GM18526 (cell line): ENCODE data around the gene SIL1.

Source experiments
- POLR2A ChIP-seq: IDR thresholded peaks from 3 replicates; pipeline ENCODE4 v1.6.1; 2011; ENCODE audit not compliant: insufficient read length; ENCODE audit errors: extremely low read depth

SIL1 gene

GRCh38 chr5:138972836-138973235 is 225.3 kb downstream of the SIL1 start:
- no peak for TF ChIP-seq POLR2A

DNA sequence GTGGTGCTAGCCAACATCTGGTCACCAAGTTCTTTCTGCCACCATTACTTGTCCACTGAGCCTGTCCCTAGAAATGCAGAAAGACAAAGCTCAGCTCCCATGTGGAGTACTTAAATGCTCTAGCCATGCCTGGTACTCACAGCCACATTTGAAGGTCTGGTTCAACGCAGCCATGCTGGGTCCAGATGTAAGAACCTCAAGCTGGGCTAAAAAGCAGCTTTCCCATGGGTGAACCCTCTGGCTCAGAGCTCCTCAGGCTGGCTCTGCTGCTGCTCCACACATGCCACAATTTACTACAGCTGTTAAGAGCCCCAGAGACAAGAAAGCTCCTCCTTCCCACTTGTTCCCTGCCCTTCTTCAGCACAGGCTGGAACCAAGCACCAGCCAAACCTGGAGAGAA is 225.9 kb downstream of the SIL1 start:
- TF ChIP-seq POLR2A = no peak

DNA sequence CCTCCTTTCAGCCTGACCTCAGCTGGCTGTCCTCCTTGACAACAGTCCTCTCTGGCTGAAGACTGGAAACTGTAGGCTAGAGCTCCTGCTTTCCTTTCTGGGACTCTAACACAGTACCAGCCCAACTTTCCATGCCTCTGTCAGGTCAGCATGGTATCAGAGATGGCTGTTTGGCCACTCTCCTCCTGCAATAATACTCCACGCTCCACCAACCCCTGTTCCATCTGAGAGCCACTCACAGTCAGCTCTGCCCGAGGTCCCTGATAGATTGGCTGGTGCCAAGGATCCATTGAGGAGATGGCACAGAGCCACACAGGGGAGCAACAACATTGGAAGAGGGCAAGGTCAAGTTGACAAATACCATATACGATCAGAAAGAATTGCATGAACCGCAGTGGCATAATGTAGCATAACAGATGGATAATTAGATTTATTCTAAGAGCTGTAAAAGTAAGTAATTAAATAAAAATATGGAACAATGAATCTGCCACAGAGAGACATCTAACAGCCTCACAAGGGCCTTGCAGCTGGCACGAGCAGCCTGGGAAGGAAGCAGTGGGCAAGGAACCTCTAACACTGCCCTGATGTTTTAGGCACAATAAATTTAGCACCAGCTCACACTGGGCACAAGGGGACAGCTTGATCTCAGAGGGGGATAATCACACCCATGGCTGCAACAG is 228.7 kb downstream of the SIL1 start:
- TF ChIP-seq POLR2A = no peak

GRCh38 chr5:138968601-138969000 is 229.6 kb downstream of the SIL1 start:
- TF ChIP-seq POLR2A = no peak

- TF ChIP-seq POLR2A = no peak
These were observed 230.2 kb downstream of the SIL1 start for GRCh38 chr5:138967791-138968448.

DNA sequence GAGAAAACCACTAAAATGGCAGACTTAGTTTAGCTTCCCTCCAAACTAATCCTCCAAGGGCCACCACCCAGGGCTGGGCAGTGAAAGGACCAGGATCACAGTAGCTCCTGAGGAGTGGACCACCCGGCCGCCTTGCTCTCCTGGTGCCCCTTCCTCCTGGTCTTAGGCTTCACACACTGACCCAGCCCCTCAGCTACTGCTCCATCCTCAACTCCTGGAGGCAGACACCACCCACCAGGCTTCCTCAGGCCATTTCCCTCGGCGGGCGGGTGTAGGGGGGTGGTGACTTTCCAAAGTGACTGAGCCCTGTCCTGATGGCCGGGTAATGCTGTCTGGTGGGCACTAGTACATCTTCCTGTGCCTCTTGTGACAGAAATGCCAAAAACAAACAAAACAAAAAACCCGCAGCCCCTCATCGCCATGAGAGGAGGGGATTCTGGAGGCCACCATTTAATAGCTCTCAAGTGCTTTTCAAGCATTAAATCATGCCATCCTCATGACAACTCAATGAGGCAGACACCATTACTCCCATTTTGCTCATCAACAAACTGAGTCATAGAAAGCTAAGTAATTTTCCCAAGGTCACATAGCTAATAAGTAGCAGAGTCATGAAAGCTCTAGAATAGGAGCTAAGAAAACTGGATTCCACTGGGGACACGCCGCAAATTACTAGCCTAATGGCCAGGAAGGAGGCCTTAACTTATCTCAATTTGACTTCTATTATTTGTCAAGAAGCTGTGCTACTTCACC is 231.8 kb downstream of the SIL1 start:
- TF ChIP-seq POLR2A = no peak

DNA sequence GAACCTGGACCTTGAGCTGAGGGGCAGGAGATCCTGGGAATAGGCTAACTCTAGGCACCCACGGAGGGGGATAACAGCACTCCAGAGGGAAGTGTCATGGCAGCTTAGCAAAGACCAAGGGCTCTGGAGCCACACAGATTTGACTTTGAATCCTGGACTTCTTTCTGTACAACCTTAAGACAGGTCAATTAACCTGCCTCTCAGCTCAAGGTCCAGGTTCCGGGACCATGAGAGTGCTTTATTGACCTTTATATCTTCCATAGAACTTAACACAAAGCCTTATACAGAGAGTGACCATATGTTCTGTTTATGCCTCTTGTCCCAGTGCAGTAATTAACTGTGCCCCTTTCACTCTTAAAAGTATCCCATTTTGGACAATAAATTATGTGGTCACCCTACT is 232.5 kb downstream of the SIL1 start:
- no peak for TF ChIP-seq POLR2A

- no peak for TF ChIP-seq POLR2A
These were observed 233.4 kb downstream of the SIL1 start for GRCh38 chr5:138964647-138965201.

- TF ChIP-seq POLR2A = no peak
These were observed 234.3 kb downstream of the SIL1 start for GRCh38 chr5:138963763-138964371.

DNA sequence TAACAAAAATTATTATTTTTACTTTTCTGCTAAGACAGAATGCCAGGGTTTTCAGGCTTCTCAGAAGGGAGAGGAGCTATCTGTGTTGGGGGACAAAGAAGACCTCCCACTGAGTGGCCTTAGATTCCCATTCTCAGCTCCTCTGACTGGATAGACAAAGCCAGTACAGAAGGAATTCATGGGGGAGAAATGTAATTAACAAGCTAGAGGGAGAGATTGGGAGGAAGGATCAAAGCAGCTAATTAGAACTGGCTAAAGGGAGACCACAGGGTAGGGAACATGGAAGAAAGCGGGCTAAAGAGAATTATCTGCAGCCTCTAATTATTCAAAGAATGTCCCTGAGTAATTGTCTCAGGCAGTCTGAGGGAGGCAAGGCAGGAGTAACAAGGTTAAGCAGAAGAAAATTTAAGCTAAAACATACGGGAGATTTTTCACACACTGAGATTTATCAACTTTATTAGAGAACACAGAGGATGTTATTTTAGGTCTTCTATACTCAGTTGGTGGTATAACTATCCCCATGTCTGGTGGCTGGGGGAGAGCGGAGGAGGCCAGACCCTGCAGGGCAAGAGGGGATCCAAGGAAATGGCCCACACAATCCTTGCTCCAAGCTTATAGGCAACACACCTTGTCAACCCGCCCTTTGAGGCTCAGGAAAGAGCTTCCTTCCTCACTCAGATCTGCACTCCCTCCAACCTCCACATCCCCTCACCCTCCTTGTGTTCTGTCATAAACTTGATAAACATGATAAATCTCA is 235.4 kb downstream of the SIL1 start:
- no peak for TF ChIP-seq POLR2A

- TF ChIP-seq POLR2A = no peak
These were observed 236.4 kb downstream of the SIL1 start for GRCh38 chr5:138961729-138962128.

DNA sequence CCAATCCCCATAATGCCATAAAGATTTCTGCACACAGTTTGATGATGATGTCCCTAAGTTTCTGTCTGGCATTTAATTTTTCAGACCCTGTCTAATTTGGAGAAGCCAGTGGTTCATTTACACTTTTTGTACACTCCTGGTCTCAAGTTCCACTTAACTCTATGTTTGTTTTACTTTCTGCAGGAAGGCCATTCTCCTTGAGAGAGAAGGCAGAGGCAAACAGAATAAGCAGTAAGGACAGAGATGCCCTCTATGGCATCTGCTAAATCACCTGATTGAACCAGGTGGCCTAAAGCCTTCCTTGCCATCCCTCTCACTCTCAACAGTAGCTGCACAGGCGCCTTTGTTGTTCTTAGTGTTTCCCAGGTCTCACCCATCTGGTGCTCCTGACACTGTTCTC is 236.9 kb downstream of the SIL1 start:
- no peak for TF ChIP-seq POLR2A

DNA sequence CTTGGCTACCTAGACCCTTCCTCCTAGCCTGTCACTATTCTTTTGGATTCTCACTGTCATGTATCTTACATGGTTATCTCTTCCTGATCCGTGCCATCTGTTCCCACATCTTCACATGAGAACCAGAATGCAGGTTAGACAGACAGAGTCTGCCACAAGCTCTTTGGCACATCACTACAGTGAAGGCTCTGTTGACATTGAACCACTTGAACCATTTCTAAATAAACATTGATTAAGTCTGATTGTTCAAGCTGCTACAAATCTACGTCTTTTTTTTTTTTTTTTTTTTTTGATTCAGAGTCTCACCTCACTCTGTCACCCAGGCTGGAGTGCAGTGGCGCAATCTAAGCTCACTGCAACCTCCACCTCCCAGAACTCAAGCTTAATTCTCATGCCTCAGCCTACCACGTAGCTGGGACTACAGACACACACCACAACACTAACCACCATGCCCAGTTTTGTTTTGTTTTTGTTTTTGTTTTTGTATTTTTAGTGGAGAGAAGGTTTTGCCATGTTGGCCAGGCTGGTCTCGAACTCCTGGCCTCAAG is 237.9 kb downstream of the SIL1 start:
- TF ChIP-seq POLR2A = no peak

GRCh38 chr5:138956801-138957200 is 241.4 kb downstream of the SIL1 start:
- TF ChIP-seq POLR2A = no peak

GRCh38 chr5:138955671-138956295 is 242.4 kb downstream of the SIL1 start:
- no peak for TF ChIP-seq POLR2A
